ENCODE results near the gene GLYAT.

The GLYAT gene

GRCh38 chr11:58765078-58765477 lies 33.3 kb upstream of the GLYAT start:
- no peak for DNase-seq (ENCODE audit: low read depth)
- TF ChIP-seq CTCF (conservative IDR thresholded peaks at IDR 0.05; ENCODE audit: low read length) = no peak
- H3K4me3 ChIP-seq (ENCODE audit: low read length) = no peak overlapping the region

GRCh38 chr11:58763120-58763490 lies 31.4 kb upstream of the GLYAT start:
- DNase-seq (ENCODE audit: low read depth) = no peak
- no peak for TF ChIP-seq CTCF (conservative IDR thresholded peaks at IDR 0.05; ENCODE audit: low read length)
- no peak overlapping the region for H3K4me3 ChIP-seq (ENCODE audit: low read length)

- DNase-seq (ENCODE audit: low read depth) = no peak
- TF ChIP-seq CTCF (conservative IDR thresholded peaks at IDR 0.05; ENCODE audit: low read length) = no peak
- H3K4me3 ChIP-seq (ENCODE audit: low read length) = no peak overlapping the region
Observed at GRCh38 chr11:58762284-58763119, 30.8 kb upstream of the GLYAT start.

GRCh38 chr11:58757439-58757838 lies 25.7 kb upstream of the GLYAT start:
- DNase-seq (ENCODE audit: low read depth) = no peak
- TF ChIP-seq CTCF (conservative IDR thresholded peaks at IDR 0.05; ENCODE audit: low read length) = no peak
- no peak overlapping the region for H3K4me3 ChIP-seq (ENCODE audit: low read length)

- DNase-seq (ENCODE audit: low read depth) = no peak
- H3K4me3 ChIP-seq (ENCODE audit: low read length) = no peak overlapping the region
- TF ChIP-seq CTCF (conservative IDR thresholded peaks at IDR 0.05; ENCODE audit: low read length) = no peak
Observed at GRCh38 chr11:58745705-58746364, 14.1 kb upstream of the GLYAT start.

GRCh38 chr11:58744988-58745704 lies 13.4 kb upstream of the GLYAT start:
- DNase-seq (ENCODE audit: low read depth) = no peak
- no peak for TF ChIP-seq CTCF (conservative IDR thresholded peaks at IDR 0.05; ENCODE audit: low read length)
- H3K4me3 ChIP-seq (ENCODE audit: low read length) = no peak overlapping the region
